Body of pancreas (tissue), 4 donors: ENCODE data around the gene MAGI1.

Experiments
- POLR2A ChIP-seq, 3 donors: fragments of 450-650 bp; IDR thresholded peaks; one replicate each; pipeline ENCODE4 v1.6.1; 2016; ENCODE audit warnings: antibody characterized with exemption in 3 of 3, mild to moderate bottlenecking in 2 of 3
- TF ChIP-seq, protein P1 (sequence below), 7 experiments: fragments of 450-650 bp in 4 of 7; fragments of 200-600 bp in 3 of 7; sonication (generic) in 3 of 7; IDR thresholded peaks; one replicate each; pipeline ENCODE4 v1.5.1; 2016 to 2019; ENCODE audit warnings: antibody characterized with exemption in 7 of 7

DNA sequence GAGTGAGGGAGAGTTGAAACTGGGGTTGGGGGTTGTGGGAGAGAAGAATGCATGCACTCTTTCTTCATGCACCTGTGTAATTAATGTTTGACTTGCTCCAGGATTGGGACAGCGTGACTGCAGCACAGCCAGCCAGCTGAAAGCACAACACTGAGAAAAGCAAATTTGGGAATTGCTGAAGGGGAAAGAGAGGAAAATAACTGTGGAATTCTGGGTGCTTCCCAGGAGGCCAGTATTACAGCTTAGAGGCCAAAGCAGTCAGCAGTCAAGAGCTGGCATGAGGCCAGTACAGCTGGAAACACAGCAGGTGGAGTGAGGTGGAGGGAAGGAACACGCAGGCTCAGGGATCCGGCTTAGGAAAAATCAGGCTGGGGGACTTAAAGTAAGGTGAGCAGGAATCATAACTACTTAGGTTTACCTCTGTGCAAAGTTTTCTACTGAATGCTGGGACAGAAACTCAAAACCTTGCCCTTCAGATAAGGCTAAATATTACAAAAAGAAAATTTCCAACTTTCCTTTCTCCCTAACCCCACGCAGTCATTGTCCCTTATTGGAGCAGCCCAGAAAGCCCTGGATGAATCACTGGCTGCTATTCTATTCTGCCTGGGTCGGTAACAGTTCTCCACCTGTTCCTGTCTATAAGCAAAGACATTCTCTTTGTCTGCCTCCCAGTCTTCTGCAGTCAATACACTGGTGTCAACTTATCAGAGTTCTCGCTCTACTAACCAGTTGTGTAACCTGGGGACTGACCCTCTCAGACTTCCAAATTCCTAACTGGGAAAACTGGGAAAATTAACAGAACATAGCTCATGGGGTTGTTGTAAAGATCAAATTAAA, 167.2 kb downstream of the MAGI1 start:
- TF ChIP-seq POLR2A (IDR thresholded peaks at IDR 0.05): no peak
- TF ChIP-seq, protein P1, sequence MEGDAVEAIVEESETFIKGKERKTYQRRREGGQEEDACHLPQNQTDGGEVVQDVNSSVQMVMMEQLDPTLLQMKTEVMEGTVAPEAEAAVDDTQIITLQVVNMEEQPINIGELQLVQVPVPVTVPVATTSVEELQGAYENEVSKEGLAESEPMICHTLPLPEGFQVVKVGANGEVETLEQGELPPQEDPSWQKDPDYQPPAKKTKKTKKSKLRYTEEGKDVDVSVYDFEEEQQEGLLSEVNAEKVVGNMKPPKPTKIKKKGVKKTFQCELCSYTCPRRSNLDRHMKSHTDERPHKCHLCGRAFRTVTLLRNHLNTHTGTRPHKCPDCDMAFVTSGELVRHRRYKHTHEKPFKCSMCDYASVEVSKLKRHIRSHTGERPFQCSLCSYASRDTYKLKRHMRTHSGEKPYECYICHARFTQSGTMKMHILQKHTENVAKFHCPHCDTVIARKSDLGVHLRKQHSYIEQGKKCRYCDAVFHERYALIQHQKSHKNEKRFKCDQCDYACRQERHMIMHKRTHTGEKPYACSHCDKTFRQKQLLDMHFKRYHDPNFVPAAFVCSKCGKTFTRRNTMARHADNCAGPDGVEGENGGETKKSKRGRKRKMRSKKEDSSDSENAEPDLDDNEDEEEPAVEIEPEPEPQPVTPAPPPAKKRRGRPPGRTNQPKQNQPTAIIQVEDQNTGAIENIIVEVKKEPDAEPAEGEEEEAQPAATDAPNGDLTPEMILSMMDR (IDR thresholded peaks at IDR 0.05): no peak
